Measurements from ENCODE around the gene NAT10.
A peak's percentile ranks its signal among the peaks of the same experiment; 100 is the strongest.

NAT10 gene

DNA sequence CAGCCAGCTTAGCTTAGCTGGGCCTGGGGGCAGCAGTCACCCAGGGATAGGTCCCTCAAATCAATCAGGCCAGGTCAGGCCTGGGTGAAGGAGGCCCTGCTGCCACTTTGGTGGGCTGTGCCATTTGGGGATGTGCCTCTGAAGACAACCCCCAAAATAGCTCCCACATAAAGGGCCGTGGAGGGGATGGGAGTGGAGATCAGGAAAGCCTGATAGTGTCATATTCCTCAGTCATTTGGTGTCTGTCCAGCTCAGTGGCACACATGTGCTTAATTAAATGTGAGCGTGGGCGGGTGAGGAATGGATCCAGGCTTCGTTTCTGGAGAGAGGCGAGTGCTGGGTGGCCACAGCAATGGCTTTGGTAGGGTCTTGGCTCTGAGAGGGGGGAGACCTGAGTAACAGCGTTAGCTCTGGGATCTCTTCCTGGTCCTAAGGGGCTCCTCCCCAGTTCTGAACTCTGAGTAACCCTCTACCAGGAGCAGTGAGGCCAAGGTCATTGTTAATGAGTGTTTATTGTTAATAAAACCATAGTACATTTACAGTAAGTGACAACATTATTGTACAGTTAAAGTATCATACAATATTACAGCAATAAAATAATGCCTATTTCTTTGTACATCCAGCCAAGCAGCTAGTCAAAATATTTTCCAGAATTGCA, 45.2 kb downstream of the NAT10 start:
- no peak for DNase-seq

DNA sequence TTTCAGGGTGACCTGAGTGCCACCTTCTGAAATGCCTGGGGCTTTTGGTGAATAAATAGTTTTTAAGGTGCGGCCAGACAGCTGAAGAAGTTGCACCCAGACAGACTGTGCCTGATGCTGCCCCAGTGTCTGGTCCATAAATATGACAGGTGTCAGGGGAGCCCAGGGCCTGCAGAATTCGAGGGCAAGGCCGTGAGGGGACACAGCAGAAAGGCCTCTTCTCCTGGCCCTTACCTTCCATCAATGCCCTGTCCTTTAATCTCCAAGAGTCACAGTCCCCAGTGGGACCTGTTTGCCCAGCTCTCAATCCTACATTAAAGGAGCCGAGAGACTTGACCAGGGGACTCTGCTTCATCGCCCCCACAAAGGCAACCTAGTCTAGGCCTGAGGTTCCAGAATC, 45.7 kb downstream of the NAT10 start:
- DNase-seq: no peak

DNA sequence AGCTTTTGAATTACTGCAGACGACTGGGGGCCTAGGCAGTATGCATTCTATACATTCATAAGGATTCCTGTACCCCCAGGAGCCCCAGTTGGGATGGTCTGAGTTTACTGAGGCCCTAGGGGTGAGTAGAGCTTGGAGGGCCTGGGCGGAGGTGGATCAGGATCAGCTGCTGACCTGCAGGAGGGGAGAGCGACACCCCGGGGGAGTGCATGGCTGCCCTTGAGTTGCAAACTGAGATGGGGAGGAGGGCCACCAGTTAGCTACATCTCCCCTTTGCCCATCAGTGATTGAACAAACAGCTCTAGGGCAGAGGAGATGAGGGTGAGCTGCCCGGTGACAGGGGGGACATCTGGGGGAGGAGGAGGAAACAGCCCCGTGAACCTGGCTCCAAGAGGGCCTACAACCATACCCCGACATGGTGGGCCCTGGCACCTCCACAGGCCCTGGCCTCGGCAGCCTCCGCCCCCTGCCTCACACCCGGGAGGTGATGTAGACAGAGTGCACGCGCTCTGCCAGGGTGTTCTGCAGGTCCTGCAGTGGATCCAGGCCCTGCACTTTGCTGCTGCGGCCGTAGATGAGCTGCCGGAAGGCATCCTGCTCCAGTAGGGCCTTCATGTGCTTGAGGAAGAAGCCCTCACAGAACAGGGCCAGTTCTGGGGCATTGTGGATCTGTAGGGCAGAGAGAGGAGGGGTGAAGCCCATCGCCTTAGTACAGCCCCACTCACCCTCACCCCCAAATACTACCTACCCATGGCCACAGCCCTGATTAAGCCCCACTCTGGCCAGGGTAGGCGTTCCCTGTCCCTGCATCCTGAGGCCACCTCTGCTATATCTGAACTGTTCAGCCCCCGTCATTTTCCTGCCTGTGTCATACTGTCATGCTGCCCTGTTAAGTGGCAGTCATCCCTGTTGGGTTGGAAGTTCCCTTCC, 46.8 kb downstream of the NAT10 start:
- DNase-seq: no peak

DNA sequence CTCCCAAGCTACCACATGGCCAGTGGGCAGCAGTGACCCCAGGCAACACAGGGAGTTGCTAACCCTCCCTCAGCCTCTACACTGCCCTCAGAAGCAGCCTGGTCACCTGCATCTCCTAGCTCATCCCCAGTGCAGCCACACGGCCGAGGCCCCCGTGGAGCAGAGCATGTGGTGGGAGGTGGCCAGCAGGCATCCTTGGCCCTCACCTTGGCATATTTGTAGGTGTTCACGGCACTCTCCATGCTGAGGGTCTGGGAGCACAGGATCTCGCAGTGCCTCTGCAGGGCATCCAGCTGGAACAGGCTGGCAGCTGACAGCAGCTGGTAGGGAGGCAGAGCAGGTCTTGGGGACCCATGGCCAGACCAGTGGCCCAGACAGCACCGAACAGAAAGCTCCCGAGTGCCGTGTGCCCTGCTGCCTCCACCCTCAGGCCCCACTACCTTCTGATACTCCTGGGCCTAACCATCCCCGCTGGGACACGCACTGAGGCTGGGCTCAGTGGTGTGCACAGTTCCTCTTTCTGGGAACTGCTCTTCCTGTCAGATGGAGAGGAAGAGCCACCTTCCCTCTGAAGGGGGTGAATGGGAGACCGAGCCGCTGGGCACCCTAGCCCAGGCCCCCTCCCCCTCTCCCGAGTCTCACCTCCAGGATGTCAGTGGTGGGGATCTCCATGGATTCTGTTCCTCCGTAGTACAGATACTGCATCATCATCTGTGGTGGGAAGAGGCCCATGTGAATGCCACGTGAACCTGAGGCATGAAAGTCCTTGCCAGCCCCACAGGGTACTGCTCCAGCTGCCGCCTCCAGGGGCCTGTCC, 48.8 kb downstream of the NAT10 start:
- no peak for DNase-seq

DNA sequence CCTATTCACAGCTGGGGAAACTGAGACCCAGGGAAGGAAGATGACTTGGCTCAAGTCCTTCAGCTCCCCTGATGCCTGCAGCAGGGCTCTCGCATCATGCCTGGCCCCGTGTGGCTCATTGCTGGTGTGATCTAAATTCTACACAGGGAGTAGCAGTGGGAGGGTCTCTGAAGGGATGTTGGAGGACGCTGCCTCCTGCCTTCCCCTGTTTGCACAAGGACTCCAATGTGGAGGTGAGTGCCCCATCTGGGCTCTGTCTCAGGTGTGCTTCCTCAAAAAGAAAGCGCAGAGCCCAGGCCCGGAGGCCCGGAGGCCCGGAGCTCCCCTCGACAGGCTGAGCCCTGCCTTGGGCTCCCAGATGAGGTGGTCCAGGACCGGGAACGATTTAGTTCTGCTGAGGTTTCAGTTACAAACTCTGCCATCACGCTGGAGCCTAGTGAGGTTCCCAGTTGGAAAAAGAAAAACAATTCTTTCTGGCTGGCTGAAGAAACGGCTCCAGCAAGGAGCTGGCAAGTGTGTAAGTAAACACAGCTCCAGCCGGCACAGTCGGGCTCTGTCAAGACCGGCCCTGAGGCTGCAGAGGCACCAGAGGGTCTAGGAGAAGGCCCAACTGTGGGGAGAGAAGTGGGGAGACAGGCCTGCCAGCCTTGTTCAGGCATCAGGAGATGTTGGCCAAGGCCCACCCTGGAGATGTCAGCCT, 49.8 kb downstream of the NAT10 start:
- no peak for DNase-seq

DNA sequence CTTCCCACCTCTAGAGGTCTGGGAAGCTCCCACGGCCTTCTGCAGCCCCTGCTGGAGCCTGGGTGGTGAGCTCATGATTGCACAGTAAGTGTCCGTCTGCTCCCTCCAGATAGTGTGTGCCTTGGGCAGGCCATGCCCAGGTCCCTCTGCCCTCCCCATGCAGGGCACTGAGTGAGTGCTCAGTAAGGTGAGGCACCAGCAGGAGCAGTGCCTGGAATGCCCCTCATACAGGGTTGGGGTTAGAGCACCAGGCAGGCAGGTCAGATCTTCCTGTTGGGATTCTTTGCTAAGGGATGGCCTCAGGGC, 50.3 kb downstream of the NAT10 start:
- DNase-seq: no peak

DNA sequence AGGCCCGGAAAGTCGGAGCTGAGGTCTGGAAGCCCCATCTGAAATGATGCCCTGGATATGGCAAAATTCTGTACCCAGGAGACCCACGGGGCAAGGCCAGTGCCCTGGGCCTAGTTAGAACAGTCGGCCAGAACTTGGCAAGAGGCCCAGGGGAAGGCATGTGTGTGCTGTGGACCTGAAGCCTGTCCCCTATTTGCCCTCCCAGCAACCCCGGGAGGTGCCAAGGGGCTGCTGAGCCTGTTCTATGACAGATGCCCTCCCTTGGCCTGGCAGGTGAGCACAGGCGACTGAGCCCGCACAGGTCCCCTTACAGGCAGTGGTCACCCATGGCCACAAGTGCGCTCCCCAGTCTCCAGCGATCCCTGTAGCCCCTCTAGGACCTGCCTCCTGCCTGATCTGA, 51.7 kb downstream of the NAT10 start:
- no peak for DNase-seq

DNA sequence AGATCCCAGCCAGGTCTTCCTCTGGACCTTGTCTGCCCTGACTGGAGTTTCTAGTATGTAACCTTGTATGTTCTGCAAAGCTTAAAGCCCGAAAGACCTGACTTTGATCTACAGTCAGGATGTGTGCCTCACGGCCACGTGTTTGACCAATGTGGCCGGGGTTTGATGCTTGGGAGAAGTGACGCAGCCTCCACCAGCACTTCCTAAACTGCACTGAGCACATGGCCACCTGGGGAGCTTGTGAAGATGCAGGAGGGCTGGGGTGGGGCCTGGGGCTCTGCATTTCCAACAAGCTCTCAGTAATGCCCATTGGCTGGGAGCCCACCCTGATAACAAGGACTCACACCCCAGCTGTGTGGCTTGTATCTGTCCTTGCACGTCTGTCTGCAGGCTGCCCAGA, 53.2 kb downstream of the NAT10 start:
- no peak for DNase-seq

DNA sequence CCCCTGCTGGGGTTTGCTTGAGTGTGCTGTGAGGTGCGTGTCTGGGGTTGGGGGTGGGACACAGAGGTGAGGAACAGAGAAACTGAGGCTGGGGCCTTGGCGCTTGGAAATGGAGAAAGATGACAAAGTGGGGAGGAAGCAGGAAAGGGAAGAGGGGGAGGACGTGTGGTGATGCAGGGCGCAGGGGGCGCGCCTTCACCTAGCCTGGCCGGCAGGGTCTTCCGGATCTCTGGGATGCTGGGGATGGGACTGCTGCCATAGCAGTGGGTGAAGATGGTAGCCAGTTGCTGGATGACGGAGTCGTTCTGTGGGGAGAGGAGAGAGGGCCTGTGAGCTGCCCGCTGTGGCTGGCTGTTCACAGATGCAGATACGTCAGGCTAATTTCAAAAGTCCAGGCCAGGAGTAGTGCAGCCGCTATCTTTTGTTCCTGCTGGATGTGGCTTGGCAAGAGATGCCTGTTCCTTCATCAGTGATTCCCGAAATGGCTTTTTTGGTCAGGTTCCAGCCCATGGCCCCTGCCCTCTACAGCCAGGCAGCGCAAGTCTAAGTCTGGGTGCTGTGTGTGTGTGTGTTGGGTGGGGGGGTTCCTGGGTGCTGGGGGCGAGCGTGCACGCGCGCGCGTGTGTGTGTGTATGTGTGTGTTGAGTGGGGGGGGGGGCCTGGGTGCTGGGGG, 54.8 kb downstream of the NAT10 start:
- no peak for DNase-seq

DNA sequence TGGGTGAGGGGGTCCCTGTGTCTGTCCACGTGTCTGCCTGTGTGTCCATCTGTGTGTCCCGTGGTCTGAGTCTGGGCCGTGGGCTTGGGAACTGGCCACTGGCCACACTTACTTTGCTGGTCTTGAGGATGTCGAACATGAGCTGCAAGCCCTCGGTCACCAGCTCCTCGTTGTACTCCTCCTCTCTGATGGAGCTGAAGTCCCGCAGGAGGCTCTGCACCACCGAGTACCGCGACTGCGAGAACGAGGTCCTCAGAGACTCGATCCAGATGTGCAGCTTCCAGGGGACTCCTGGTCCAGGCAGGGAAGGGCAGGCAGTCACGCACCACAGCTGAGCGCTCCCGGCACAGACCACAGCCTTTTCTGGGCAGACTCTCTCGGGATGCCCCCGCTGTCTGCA, 55.4 kb downstream of the NAT10 start:
- DNase-seq: no peak

DNA sequence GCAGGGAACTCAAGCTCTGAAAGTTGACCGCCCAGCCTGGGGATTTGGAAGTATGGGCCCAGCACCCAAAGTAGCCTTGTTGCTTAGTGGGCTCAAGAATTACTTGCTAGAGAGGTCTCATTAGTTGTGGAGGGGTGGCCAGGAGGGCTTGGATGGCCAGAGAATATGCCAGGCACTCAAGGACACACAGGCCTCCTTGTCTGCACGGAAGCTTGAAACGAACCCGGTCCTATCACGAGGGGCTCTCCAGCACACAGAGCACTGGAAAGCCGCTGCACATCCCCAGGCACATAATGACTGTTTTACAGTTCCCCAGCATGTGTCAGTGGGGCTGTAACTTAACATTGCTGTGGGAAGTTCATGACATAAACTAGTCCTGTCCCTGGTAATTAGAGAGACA, 55.9 kb downstream of the NAT10 start:
- no peak for DNase-seq

DNA sequence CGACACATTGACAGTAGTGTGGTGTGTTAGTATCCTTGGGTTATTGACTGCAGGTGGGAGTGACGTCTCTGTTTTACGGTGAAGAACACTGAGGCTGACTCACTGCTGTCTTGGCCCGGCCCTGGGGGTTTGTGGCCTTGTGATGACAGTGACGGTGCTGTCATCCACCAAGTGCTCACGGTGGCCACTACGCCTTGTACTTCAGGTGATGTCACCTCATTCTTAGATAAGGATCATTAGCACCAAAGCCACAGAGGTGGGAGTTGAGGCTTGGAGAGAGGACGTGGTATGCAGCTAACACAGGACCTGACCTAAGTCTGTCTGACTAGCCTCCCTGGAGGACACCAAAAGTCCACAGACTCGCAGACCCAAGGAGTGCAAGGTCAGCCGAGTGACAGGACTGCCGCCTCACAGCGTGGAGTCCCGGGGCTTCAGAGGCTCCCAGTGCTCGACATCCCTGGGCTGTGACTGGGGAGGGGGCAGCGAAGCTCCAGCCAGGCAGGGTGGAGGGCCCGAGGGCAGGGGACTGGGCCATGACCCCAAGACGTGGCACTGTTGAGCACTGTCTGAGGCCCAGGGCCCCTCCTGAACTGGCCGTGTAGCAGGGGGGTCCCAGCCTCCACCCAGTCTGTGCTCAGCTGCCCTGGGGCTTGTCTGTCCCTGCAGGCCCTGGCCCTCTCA, 56.5 kb downstream of the NAT10 start:
- peak; percentile 44 for DNase-seq

DNA sequence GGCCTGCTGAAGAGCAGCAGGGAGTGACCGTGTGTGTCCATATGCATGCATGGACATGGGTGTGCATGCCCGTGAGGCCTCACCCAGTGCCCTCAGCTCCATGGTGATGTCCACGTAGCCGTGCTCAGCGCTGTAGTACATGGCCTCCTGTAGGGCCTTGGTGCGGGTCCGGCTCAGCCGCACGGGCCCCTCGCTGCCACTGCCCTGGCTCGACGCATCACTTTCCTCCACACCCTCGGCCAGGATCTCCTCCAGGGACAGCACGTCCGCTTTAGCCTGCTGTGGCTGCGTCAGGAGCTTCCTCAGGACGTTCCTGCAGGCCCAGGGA, 57.0 kb downstream of the NAT10 start:
- DNase-seq: no peak

DNA sequence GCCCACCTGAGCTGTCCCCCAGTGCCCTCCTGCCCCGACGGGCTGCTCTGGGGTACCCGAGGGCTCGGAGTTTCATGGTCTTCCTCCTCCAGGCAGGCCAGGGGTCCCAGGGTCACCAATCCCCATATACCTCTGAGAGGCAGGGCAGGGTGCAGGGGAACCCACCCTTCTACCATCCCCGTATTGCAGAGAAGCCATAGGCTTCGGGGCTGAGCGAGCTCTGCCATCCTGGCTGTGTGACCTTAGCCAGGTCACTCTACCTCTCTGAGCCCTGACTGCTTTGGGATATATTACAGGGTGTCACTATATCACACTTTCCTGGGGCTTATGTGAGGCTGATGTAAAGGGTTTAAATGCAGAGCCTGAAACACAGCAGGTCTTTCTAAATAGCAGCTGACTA, 57.4 kb downstream of the NAT10 start:
- no peak for DNase-seq

DNA sequence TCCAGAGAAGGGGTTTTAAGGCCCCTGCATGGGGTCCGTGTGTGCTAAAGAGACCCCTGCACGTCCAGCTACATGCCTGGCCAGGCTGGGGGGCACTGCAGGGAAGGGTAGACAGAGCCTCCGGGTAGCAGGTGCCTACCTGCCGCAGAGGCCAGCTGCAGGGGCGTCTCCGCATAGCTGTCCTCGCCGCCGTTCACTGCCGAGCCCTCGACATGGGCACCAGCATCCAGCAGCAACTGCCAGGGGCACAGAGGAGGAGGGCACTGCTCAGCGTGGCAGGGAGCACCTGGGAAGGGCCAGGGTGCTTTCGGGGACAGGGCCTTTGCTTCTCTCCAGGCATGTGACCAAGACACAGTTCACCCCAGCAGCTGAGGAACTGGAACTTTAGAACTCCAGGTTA, 59.7 kb downstream of the NAT10 start:
- DNase-seq: no peak

DNA sequence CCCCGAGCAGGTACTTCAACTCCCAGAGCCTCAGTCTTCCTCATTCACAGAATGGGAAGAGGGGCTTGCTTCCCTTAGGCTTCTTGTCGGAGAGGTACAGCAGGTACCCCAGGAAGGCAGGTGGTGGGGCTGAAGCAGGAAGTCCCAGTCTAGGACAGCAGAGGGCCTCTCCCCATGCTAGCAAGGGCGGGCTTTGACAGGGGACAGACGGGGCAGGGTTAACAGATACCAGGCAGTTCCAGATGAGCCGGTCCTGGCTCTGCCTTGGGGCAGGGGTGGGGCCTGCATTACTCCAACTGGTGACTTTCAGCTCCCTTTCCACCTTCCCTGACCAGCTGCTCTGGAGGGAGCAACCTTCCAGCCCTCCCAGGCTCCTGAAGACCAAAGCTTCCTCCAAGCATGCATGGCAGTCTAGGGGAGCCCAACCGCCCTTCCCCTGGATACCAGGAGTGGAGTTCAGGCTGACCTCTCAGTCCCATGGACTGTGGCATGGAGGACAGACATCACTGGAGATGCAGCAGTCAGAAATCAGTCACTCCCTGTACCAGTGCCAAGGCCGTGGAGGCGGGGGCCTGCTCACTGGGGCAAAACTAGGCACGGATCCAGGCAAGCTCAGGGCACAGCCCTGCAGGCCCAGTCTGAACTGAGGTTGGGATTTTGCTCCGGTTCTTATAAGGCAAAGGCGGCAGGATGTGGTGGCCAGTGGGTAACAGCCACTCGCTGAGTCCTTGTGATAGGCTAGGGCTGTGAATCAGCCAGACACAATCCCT, 60.5 kb downstream of the NAT10 start:
- no peak for DNase-seq

DNA sequence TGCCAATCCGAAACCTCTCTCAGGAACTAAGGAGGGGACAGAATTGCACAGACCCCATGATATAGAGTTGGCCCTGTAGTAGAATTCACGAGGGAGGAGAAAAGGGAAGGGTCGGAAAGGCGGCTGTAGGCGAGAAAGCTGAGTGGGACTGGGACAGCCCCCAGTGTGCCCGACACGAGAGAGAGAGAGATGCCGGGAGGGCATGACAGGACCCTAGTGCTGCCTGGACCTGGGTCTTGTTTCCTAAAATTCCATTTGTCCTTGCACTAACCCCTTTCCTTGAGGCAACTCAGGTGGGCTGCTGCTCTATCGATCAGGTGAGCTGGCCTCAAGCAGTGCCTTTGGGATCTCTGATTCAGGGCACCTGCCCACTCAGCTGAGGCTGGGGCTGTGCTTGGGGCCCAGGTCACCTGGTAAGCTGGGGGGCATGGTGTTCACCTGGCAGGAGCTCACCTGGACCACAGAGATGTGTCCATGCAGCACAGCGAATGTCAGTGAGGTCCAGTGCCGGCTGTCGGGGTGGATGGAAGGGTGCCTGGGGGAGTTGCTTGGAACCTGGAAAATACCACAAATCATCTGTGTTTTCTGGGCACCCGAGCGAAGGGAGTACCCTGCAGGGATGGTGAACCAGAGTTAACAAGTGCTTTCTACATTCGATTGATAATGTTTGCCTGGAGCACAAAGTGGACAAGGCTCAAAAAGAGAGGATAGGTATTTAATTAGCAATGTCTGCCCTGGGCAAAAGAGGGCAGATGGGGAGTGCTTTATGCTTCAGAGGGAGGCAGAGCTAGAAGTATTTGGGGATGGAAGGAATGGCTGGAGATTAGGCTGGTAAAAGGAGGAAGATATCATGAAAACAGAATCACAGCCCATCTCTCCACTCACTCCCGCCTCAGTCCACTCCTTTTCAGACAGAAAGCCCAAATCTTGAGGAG, 61.6 kb downstream of the NAT10 start:
- no peak for DNase-seq

DNA sequence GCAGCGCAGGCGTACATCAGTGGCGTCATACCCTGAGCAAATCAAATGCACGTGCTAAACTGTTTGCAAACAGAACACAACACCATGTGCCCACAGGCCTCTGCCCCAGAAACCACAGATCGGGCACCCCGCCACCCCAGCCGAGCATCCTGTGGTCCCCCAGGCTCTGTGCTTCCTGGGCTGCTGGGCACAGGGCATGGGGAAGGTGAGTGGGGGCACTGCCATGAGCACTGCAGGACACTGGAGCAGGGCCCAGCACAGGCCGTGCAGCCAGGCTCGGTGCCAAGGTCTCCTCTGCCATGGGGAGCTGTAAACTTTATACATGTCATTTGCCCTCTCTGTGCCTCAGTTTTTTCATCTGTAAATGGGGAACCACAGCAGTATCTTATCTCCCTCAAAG, 62.5 kb downstream of the NAT10 start:
- no peak for DNase-seq

DNA sequence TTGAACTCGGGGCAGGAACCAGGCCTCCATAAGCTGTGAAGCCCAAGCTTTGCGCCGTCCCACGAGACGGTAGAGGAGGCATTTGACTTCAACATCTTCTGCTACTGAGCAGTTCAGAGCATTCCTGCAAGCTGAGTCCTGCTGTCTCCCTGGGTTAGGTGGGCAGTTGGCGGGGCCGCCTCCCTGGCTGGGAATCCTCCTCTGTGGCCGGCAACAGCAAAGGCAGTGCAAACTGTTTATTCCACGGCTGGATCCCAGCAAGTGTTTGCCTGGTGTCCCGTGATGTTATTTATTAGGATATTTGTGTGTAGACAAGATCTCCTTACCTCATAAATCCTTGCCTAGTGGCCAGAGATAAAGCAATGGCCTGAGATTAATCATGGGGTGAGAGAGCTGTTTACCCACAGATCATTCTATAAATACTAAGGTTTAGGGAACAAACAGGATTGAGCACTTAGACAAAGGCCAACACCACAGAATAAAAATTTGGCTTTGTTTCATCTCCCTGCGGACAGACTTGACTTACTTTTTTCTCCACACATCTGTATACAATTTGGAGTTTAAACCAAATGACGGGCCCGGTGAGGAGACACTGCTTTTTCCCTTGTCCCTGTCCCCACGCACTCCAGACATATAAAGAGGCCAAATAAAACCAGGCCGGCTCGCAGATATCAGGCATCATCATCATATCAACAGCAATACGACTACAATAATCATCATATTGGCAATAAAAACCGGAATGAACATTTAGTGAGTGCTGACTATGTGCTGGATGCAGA, 63.4 kb downstream of the NAT10 start:
- DNase-seq: no peak
